Fibroblast of lung (primary cell): ENCODE results near the gene FAP.

Experiments used
- EZH2 ChIP-seq: IDR thresholded peaks from 2 replicates; pipeline ENCODE4 v1.5.1; 2012; ENCODE audit warnings: low read length, control low read depth, mild to moderate bottlenecking; ENCODE audit errors: missing control alignments
- TF ChIP-seq, protein P1 (sequence below), 2 donors: IDR thresholded peaks in 1 of 2; conservative IDR thresholded peaks in 1 of 2; 1 replicate in 1 of 2; 2 replicates in 1 of 2; pipeline ENCODE4 v1.5.1; 2011 to 2012; ENCODE audit warnings: low read length in 2 of 2, control low read depth in 1 of 2, inconsistent platforms in 1 of 2, low read depth in 1 of 2, mild to moderate bottlenecking in 1 of 2

- TF ChIP-seq, protein P1, sequence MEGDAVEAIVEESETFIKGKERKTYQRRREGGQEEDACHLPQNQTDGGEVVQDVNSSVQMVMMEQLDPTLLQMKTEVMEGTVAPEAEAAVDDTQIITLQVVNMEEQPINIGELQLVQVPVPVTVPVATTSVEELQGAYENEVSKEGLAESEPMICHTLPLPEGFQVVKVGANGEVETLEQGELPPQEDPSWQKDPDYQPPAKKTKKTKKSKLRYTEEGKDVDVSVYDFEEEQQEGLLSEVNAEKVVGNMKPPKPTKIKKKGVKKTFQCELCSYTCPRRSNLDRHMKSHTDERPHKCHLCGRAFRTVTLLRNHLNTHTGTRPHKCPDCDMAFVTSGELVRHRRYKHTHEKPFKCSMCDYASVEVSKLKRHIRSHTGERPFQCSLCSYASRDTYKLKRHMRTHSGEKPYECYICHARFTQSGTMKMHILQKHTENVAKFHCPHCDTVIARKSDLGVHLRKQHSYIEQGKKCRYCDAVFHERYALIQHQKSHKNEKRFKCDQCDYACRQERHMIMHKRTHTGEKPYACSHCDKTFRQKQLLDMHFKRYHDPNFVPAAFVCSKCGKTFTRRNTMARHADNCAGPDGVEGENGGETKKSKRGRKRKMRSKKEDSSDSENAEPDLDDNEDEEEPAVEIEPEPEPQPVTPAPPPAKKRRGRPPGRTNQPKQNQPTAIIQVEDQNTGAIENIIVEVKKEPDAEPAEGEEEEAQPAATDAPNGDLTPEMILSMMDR (conservative IDR thresholded peaks at IDR 0.05 in 1 of 2, IDR thresholded peaks at IDR 0.05 in 1 of 2; ENCODE audit: low read depth in 1 of 2, low read length in 2 of 2), result no peak
- no peak for TF ChIP-seq EZH2
These were observed 18.0 kb upstream of the FAP start for GRCh38 chr2:162261032-162261945.
